Measurements from ENCODE around the gene SEMA3A.
A peak's percentile ranks its signal among the peaks of the same experiment; 100 is the strongest.
"Not testable (repeated sequence)": the region's sequence is repeated elsewhere in the genome, so short reads cannot be mapped to it uniquely, and the experiment has no call there.

SEMA3A gene

GRCh38 chr7:84194484-84195271, at the start of gene SEMA3A:
SEMA3A (minus strand) TSS chr7:84194789; CDS start chr7:84194586, 203 bp downstream.
- H3K9ac ChIP-seq (ENCODE audit: low read length) = peak within 1 kb of the TSS; percentile 44
- no peak for TF ChIP-seq CTCF (IDR thresholded peaks at IDR 0.05; ENCODE audit: low read depth, low read length)
- no peak for TF ChIP-seq EZH2phosphoT487 (IDR thresholded peaks at IDR 0.05; ENCODE audit: low read depth)

GRCh38 chr7:84243037-84243436, 48.4 kb upstream of the SEMA3A start:
- H3K9me3 ChIP-seq (ENCODE audit: insufficient read depth, low read length); H3K36me3 ChIP-seq (replicated peaks; ENCODE audit: low read depth, low read length); H3K79me2 ChIP-seq (ENCODE audit: low read length); H3K4me2 ChIP-seq (ENCODE audit: low read length); H4K20me1 ChIP-seq (ENCODE audit: insufficient read depth, low read length); H2AFZ ChIP-seq (ENCODE audit: low read depth, low read length); H3K27me3 ChIP-seq (ENCODE audit: low read depth, low read length); H3K9ac ChIP-seq (ENCODE audit: low read length); H3K27ac ChIP-seq (ENCODE audit: low read length); H3K4me3 ChIP-seq (ENCODE audit: low read length): not testable (repeated sequence)
- H3K4me1 ChIP-seq (ENCODE audit: low read length) = peaks cover 21% of the 10 kb centered on the region

More at GRCh38 chr7:84194484-84195271, at the start of gene SEMA3A:
- Histone ChIP-seq H3K79me2 (ENCODE audit: low read length) (no peaks in the 10 kb centered on the region), H4K20me1 (ENCODE audit: insufficient read depth, low read length) (no peaks in the 10 kb centered on the region), H3K4me3 (ENCODE audit: low read length) (peak within 1 kb of the TSS; percentile 78), H3K4me2 (ENCODE audit: low read length) (peak within 1 kb of the TSS; percentile 75), H3K27me3 (ENCODE audit: low read depth, low read length) (no peaks in the 10 kb centered on the region), H3K27ac (ENCODE audit: low read length) (no peak within 1 kb of the TSS), H3K9me3 (ENCODE audit: insufficient read depth, low read length) (no peaks in the 10 kb centered on the region), H3K4me1 (ENCODE audit: low read length) (peaks cover 6% of the 10 kb centered on the region; the same call in 1 of the 2 replicates), H3K36me3 (replicated peaks; ENCODE audit: low read depth, low read length) (no peaks in the 10 kb centered on the region), H2AFZ (ENCODE audit: low read depth, low read length) (peak within 1 kb of the TSS; percentile 73)

GRCh38 chr7:84238596-84238995, 44.0 kb upstream of the SEMA3A start:
- Histone ChIP-seq H4K20me1 (ENCODE audit: insufficient read depth, low read length) (no peaks in the 10 kb centered on the region), H3K79me2 (ENCODE audit: low read length) (no peaks in the 10 kb centered on the region), H3K27me3 (ENCODE audit: low read depth, low read length) (no peaks in the 10 kb centered on the region), H3K4me2 (ENCODE audit: low read length) (no peak overlapping the region), H3K36me3 (replicated peaks; ENCODE audit: low read depth, low read length) (no peaks in the 10 kb centered on the region), H3K27ac (ENCODE audit: low read length) (no peak overlapping the region), H3K9me3 (ENCODE audit: insufficient read depth, low read length) (no peaks in the 10 kb centered on the region), H3K4me1 (ENCODE audit: low read length) (peaks cover 16% of the 10 kb centered on the region), H3K4me3 (ENCODE audit: low read length) (no peak overlapping the region), H3K9ac (ENCODE audit: low read length) (no peak overlapping the region), H2AFZ (ENCODE audit: low read depth, low read length) (no peak overlapping the region)
- no peak for TF ChIP-seq EZH2phosphoT487 (IDR thresholded peaks at IDR 0.05; ENCODE audit: low read depth)
- no peak for TF ChIP-seq CTCF (IDR thresholded peaks at IDR 0.05; ENCODE audit: low read depth, low read length)

- no peak overlapping the region for H3K4me3 ChIP-seq (ENCODE audit: low read length)
- no peak for TF ChIP-seq CTCF (IDR thresholded peaks at IDR 0.05; ENCODE audit: low read depth, low read length)
- no peak for TF ChIP-seq EZH2phosphoT487 (IDR thresholded peaks at IDR 0.05; ENCODE audit: low read depth)
- no peaks in the 10 kb centered on the region for H4K20me1 ChIP-seq (ENCODE audit: insufficient read depth, low read length)
- H3K9ac ChIP-seq (ENCODE audit: low read length) = no peak overlapping the region
- H3K27ac ChIP-seq (ENCODE audit: low read length) = no peak overlapping the region
- H2AFZ ChIP-seq (ENCODE audit: low read depth, low read length) = no peak overlapping the region
- no peak overlapping the region for H3K4me2 ChIP-seq (ENCODE audit: low read length)
- no peaks in the 10 kb centered on the region for H3K36me3 ChIP-seq (replicated peaks; ENCODE audit: low read depth, low read length)
- peaks cover 7% of the 10 kb centered on the region for H3K4me1 ChIP-seq (ENCODE audit: low read length)
- no peaks in the 10 kb centered on the region for H3K27me3 ChIP-seq (ENCODE audit: low read depth, low read length)
- H3K9me3 ChIP-seq (ENCODE audit: insufficient read depth, low read length) = no peaks in the 10 kb centered on the region
- H3K79me2 ChIP-seq (ENCODE audit: low read length) = no peaks in the 10 kb centered on the region
Observed at GRCh38 chr7:84237533-84238173, 43.1 kb upstream of the SEMA3A start.

Measured in OCI-LY3 (cell line).